GM12801 (cell line): ENCODE results near the gene TCFL5.

Experiments used
- CTCF ChIP-seq: IDR thresholded peaks from one replicate; pipeline ENCODE4 v1.5.1; 2011; ENCODE audit warnings: control low read depth; ENCODE audit not compliant: insufficient read length; ENCODE audit errors: extremely low read depth

The TCFL5 gene

DNA sequence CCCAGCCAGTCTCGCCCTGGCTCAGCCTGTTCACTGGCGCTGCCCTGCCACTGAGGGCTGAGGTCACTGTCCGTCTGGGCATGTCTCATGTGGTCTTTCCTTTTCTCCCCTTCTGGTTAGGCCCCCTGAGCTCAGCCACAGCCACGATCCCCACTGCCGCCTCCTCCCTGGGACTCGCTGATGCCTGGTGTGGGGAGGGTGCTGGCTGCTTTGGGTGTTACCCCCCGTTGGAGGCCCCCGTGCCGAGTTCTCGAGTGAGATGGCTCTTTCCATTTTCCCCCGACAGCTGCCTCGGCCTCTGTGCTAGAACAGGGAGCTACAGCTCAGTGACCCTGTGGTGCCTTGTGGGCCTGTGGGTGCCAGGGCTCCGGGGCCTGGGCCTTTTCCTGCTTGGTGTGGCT, 14.9 kb upstream of the TCFL5 start:
- TF ChIP-seq CTCF = no peak

DNA sequence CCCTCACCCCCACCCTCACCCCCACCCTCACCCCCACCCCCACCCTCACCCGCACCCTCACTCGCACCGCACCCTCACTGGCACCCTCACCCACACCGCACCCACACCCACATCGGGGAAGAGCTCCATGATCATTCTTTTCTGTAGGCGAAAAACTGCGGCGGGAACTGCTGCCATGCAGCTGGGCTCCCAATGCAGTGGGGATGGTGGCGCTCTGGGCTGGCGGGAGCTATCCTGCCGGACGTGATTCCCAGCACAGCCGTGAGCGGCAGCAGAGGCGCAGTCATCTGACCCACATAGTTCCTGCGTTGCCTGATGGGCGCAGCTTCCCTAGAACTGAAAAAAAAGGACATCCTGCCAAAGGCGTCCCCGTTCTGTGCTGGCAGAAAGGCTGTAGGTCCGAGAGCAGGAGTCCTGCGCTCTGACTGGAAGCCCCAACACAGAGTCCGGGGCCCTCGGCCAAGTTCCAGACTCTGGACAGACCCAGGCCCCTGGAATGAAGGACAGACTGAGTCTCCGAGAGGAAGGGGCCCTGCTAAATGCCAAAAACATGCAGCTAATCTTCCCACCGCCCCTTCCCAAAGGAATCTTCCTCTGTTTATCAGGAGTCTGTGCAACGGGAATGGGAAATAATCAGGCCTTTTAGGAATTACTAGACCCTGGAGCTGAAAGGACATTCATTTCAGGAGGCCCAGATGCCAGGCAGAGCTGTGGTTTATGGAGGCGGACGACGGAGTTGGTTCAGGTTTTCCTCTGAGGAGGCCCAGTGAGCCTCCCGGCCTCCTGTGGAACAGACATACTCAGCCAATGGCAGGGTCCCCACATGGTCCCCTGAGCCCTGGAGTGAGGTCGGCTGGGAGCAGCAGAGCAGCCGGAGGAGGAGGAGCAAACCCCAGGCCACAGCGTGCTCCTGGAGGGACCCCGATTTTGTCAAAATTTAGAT, 14.1 kb upstream of the TCFL5 start:
- no peak for TF ChIP-seq CTCF

DNA sequence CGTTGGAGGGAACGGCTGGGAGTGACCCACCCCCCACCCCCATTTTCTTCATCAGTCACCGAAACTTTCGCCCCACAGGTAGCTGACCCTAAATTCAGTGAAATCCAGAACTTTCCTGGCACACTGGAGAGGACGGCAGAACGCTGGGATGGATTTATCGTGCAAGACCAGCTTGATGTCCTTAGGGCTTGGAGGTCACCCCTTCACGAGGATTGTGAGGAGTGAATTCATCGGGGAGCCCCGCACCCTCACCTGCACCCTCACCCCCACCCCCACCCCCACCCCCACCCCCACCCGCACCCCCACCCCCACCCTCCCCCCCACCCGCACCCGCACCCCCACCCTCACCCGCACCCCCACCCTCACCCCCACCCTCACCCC, 13.3 kb upstream of the TCFL5 start:
- TF ChIP-seq CTCF = no peak

GRCh38 chr20:62873280-62873679, 11.7 kb upstream of the TCFL5 start:
- TF ChIP-seq CTCF = no peak

- TF ChIP-seq CTCF = no peak
These were observed 11.2 kb upstream of the TCFL5 start for GRCh38 chr20:62872862-62873261.

- TF ChIP-seq CTCF = no peak
These were observed 10.7 kb upstream of the TCFL5 start for GRCh38 chr20:62872184-62872847.

GRCh38 chr20:62864207-62864606, 2.6 kb upstream of the TCFL5 start:
- TF ChIP-seq CTCF = no peak
